Adrenal gland (tissue), 12 donors: ENCODE data around the gene TFEB. TPM values are rescaled to one million over a fixed set of nuclear protein-coding genes. Genes with fewer than 3 reads are reported as not detected.

Experiments
- DNase-seq, 7 donors: peaks; one replicate each; pipeline ENCODE4 v3.0.0-alpha.2; 2019 to 2020
- H3K27ac ChIP-seq, 5 donors: fragments of 200-600 bp; sonication (generic) in 4 of 5; 1 replicate in 3 of 5; 2 replicates in 2 of 5; pipeline versions ENCODE4 v1.5.1 to v1.8.0; 2016 to 2020; ENCODE audit warnings: mild to moderate bottlenecking in 1 of 5
- H3K27me3 ChIP-seq: fragments of 200-600 bp; 2 replicates; pipeline ENCODE4 v1.8.0; 2021
- H3K36me3 ChIP-seq, 2 donors: fragments of 200-600 bp; replicated peaks in 1 of 2; 1 replicate in 1 of 2; 2 replicates in 1 of 2; pipeline versions ENCODE4 v1.5.1 to v1.8.0; 2018 to 2022
- H3K4me1 ChIP-seq, 2 donors: fragments of 200-600 bp; replicated peaks in 1 of 2; 1 replicate in 1 of 2; 2 replicates in 1 of 2; pipeline versions ENCODE4 v1.5.1 to v1.8.0; 2018 to 2021
- H3K4me3 ChIP-seq, 4 donors: fragments of 200-600 bp; sonication (generic) in 3 of 4; one replicate each; pipeline ENCODE4 v1.5.1; 2016 to 2018
- H3K9me3 ChIP-seq, 3 donors: fragments of 200-600 bp; sonication (generic) in 1 of 3; replicated peaks in 1 of 3; 1 replicate in 2 of 3; 2 replicates in 1 of 3; pipeline versions ENCODE4 v1.5.1 to v1.8.0; 2016 to 2021
- CTCF ChIP-seq, 6 experiments: fragments of 450-650 bp in 4 of 6; fragments of 200-600 bp in 2 of 6; sonication (generic) in 1 of 6; IDR thresholded peaks; 1 replicate in 5 of 6; 2 replicates in 1 of 6; pipeline versions ENCODE4 v1.5.1 to v1.8.0; 2016 to 2021; ENCODE audit warnings: antibody characterized with exemption in 6 of 6, mild to moderate bottlenecking in 2 of 6, moderate library complexity in 1 of 6
- POLR2A ChIP-seq, 2 donors: fragments of 450-650 bp; IDR thresholded peaks; one replicate each; pipeline ENCODE4 v1.6.1; 2017; ENCODE audit warnings: antibody characterized with exemption in 2 of 2, mild to moderate bottlenecking in 2 of 2, moderate library complexity in 1 of 2
- WGBS, 4 donors: extraction: QIAGEN DNeasy Blood & Tissue Kit in 2 of 4; methylation state at CpG; one replicate each; pipeline versions ENCODE4 v1.1.5 to v1.1.7; 2013 to 2017; 5-methylcytosine and 5-hydroxymethylcytosine counted together
- intact Hi-C, 2 donors: fragments of 100-400 bp; cut with DNase I; formaldehyde crosslinking; loops; one replicate each; pipeline versions ENCODE4 v1.14.1 to v1.15.0; 2022 to 2023
- polyA plus RNA-seq, 3 donors: library from polyadenylated mRNA; stranded (reverse); fragments of 200-250 nt in 2 of 3; fragments of 350-450 nt in 1 of 3; fragmentation: Illumina TruSeq in 1 of 3; extraction: RNeasy Lipid Tissue Mini Kit (QIAGEN cat#74804) in 1 of 3; gene quantifications; one replicate each; pipeline ENCODE4 v1.2.3, GENCODE V29; 2013 to 2014
- total RNA-seq, 9 donors: library from RNA; depleted of rRNA in 4 of 9; stranded (reverse); fragments of >200 nt in 4 of 9; fragments of 120-200 nt in 1 of 9; fragmentation: NEBNext Ultra II Directional in 1 of 9; extraction: Animal tissue kit (Norgen Biotek cat#: 25700) in 1 of 9; gene quantifications; one replicate each; pipeline versions ENCODE4 v1.1.0 to v1.2.4, GENCODE V29; 2013 to 2023
- donor health status: healthy with polysubstance abuse.
- donor health status: Bipolar disorder and iron deficiency.
- donor health status: DM: yes; HTN: yes; CAD: no.
- donor health status: DM: no; HTN: no; CAD: no.
- donor health status: DM: no; HTN: no; CAD: no.
- donor health status: DM: yes; HTN: yes; CAD: no.

TFEB gene
- total and polyA plus RNA-seq, 12 donors = 2.1 to 47.2 (median 20.2) TPM

GRCh38 chr6:41641352-41641925 lies 94.0 kb downstream of the TFEB start:
- no peak overlapping the region for H3K27ac ChIP-seq
- no peak overlapping the region for H3K4me3 ChIP-seq
- H3K27me3 ChIP-seq = peaks cover 22% of the 10 kb centered on the region
- H3K36me3 ChIP-seq = no peaks in the 10 kb centered on the region
- 83 to 95% (median 88%) methylated on average over 6 to 9 of the region's 9 CpGs for WGBS, 4 donors
- intact Hi-C loops = no loop called here
- H3K9me3 ChIP-seq = no peaks in the 10 kb centered on the region
- peaks cover 0 to 16% of the 10 kb centered on the region in 2 donors for H3K4me1 ChIP-seq
- no peak for TF ChIP-seq CTCF (IDR thresholded peaks at IDR 0.05)
- no peak for TF ChIP-seq POLR2A (IDR thresholded peaks at IDR 0.05)
- DNase-seq = no peak

GRCh38 chr6:41640426-41640825 lies 95.0 kb downstream of the TFEB start:
- 80 to 95% (median 92%) methylated on average over 3 to 7 of the region's 7 CpGs for WGBS, 4 donors
- TF ChIP-seq POLR2A (IDR thresholded peaks at IDR 0.05) (no peak), CTCF (IDR thresholded peaks at IDR 0.05) (no peak)
- no peak overlapping the region for H3K27ac ChIP-seq
- intact Hi-C loops = no loop called here
- H3K9me3 ChIP-seq = no peaks in the 10 kb centered on the region
- H3K27me3 ChIP-seq = peaks cover 22% of the 10 kb centered on the region
- H3K36me3 ChIP-seq = no peaks in the 10 kb centered on the region
- H3K4me3 ChIP-seq = no peak overlapping the region
- DNase-seq = no peak
- peaks cover 0 to 16% of the 10 kb centered on the region in 2 donors for H3K4me1 ChIP-seq

- Histone ChIP-seq H3K27ac (peak overlapping the region in 1 of 5 donors; percentile 78), H3K9me3 (no peaks in the 10 kb centered on the region), H3K36me3 (no peaks in the 10 kb centered on the region), H3K4me1 (peaks cover 0 to 16% of the 10 kb centered on the region in 2 donors), H3K4me3 (no peak overlapping the region), H3K27me3 (peaks cover 22% of the 10 kb centered on the region)
- intact Hi-C loops = no loop called here
- WGBS, 4 donors = 75 to 90% (median 83%) methylated on average over 6 to 8 of the region's 8 CpGs
- TF ChIP-seq POLR2A (IDR thresholded peaks at IDR 0.05) (no peak), CTCF (IDR thresholded peaks at IDR 0.05) (no peak)
- DNase-seq = no peak
These were observed 95.5 kb downstream of the TFEB start for GRCh38 chr6:41639809-41640371.

- H3K36me3 ChIP-seq = no peaks in the 10 kb centered on the region
- H3K4me1 ChIP-seq = peaks cover 0 to 16% of the 10 kb centered on the region in 2 donors
- peak overlapping the region in 2 of 5 donors; percentile 68 to 78 for H3K27ac ChIP-seq
- 25 to 44% (median 35%) methylated on average over 34 to 40 of the region's 40 CpGs for WGBS, 4 donors
- H3K4me3 ChIP-seq = peak overlapping the region in 2 of 4 donors; percentile 13 to 52
- intact Hi-C loops = no loop called here
- no peaks in the 10 kb centered on the region for H3K9me3 ChIP-seq
- DNase-seq = no peak
- no peak for TF ChIP-seq CTCF (IDR thresholded peaks at IDR 0.05)
- no peak for TF ChIP-seq POLR2A (IDR thresholded peaks at IDR 0.05)
- peaks cover 22% of the 10 kb centered on the region for H3K27me3 ChIP-seq
These were observed 96.2 kb downstream of the TFEB start for GRCh38 chr6:41638935-41639808.
